HL-60/S4 (cell line): Measurements from ENCODE around the gene CTSH.

Experiments used
- in situ Hi-C: fragments of 300-500 bp; cut with MboI; formaldehyde crosslinking; loops from 2 replicates; pipeline ENCODE4 v1.14.3; 2022; ENCODE audit warnings: low sequenced_read_pairs

CTSH gene

DNA sequence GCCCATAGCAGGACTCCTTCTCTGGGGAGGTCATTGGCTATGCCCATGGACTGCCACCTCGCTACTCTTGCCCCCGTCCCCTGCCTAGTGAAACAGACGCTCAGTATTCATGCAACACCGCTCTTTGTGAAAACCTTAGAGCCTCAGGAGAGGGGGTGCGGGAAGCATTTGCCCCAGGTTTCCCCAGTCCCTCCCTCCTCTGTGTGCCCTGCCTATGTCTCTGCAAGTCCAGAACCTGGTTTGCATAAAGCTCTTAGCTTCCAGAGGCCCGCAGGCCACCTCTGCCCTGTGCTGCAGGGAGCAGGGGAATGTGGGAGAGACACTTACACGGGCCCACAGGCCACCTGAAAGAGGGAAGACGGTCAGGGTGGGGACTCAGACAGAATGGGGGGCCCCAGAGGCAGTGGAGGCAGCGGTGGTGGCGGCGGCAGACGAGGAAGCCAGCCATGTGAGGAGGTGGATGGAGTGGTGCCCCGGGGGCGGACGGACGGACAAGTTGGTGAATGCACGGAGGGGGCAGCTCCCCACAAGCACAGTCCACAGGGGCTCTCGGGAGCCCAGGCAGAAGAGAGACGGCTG lies 33.8 kb upstream of the CTSH start:
- in situ Hi-C loops, result no loop called here

GRCh38 chr15:78977591-78978347 lies 32.9 kb upstream of the CTSH start:
- in situ Hi-C loops, result no loop called here

- in situ Hi-C loops, result no loop called here
These were observed 32.3 kb upstream of the CTSH start for GRCh38 chr15:78977091-78977571.

- in situ Hi-C loops, result no loop called here
These were observed 31.8 kb upstream of the CTSH start for GRCh38 chr15:78976691-78977090.

DNA sequence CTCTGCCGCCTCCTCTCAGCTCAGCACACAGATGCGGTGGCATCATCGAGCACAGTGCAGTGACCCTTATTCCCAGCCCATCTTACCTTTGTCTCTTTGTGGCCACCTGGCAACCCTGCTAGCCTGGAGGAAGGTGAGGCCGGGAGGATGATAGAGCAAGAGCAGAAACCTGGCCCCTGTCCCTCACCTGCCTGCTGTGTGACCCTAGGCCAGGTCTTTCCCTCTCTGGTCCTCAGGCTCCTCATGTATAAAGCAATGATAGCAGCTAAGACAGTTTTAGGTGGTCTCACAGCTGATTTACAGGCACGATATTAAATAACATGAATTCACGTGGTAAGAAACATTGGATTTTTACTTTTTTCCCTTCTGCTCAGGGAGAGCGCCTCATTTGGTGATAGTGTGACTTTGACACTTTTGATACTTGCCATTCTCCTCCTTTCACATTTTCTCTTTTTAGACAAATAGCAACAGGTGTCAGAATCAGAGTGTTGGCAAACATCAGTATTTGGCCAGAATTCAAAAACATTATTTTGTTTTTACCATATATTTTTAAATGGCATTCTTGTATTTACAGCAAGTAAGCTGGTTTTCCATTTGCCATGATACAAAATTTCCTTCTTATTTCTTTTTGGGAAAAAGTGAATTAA lies 29.5 kb upstream of the CTSH start:
- in situ Hi-C loops, result no loop called here

GRCh38 chr15:78969687-78970349 lies 25.0 kb upstream of the CTSH start:
- in situ Hi-C loops, result no loop called here

DNA sequence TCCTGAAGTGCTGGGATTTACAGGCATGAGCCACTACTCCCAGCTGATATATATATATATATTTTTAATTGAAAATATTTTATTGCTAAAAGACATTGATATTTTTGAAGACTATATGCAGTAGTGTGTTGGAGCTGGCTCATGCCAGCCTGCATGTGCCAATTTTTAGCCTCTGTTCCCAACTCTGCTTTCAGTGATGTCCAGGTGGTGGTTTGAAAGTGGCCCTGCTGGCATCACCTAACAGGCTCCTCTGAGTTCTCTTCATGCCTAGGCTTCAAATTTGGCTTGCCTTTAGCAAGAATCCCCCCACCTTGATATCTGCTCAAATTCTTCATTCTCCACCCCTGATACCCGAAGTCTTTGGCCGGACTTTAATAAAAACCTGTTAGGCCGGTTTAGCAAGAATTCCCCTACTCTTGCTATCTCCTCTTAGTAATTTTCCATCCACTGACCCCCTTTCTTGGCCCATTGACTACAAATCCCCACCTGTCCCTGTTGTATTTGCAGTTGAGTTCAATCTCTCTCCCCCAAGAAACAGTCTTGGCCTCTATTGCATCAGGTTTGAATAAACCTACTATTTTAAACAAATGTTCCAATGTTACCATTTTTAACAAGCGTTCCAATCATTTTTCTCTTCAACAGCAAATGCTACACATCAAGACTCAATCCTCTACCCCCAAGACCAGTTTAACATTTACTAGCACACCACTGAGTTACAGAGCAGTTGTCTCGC lies 23.9 kb upstream of the CTSH start:
- in situ Hi-C loops, result no loop called here

GRCh38 chr15:78968114-78968513 lies 23.3 kb upstream of the CTSH start:
- in situ Hi-C loops, result no loop called here

DNA sequence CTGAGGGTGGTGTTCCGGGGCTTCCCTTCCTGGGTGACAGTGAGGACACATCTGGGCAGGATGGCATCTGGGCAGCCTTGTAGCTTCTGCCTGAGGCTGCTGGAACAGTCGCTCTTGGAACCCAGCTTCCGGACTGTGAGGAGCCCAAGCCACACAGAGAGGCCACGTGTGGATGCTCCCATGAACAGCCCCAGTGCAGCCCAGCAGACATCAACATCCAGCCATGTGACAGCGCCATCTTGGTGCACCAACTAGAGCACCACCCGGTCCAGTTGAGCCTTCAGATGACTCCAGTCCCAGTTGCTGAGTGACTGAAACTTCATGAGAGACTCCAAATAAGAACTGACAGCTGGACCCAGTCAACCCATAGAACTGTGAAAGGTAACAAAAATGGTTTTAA lies 15.5 kb upstream of the CTSH start:
- in situ Hi-C loops, result no loop called here

DNA sequence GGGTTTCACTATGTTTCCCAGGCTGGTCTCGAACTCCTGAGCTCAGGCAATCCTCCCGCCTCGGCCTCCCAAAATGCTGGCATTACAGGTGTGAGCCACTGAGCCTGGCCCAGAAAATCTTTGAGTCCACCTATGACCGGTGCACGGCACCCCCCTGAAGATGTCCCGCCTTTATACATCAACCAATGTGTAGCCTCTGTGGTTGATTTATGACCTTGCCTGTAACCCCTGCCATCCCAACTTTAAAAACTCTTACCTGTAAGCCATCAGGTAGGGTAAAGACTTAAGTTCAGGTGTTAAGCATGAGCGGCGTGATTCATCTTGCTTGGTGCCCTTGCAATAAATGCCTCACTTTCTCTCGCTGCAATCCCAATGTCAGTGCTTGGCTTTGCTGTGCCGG lies 14.5 kb upstream of the CTSH start:
- in situ Hi-C loops, result no loop called here

- in situ Hi-C loops, result no loop called here
These were observed 12.7 kb upstream of the CTSH start for GRCh38 chr15:78957416-78958093.

DNA sequence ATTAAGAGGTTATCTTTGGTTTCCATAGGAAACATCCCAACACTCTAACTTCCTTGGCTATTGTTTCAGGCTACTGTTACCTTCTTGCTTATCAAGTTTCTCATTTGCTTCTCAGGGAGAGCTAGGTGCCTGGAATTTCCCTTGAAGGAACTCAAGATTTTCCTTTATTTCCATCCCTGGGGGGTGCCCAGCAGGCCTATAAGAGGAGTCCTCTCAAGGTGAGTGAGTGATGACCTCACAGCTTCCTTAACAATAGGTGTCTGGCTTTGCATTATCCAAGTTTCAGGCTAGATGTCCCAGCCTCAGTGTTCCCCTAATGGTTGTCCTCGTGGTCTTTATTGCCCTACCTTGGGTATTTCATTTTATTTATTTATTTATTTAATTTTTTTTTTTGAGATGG lies 12.1 kb upstream of the CTSH start:
- in situ Hi-C loops, result no loop called here

DNA sequence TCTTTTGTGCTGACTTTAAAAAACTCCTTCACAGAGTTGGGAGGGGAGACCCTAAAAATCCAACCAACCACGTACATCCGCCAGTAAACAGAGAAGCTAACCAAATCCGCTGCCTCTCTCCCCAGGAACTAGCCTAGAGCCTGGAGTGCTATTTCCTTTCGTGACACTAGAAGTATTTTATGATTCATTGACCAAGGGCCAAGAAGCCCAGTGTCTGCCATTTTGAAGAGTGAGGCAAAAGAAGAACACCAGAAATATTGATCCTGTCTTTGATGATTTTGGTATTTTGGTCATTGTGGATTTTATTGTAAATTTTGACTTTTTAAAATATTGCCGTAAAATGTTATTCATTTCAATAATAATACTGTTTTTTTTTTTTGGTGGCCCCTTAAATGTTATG lies 10.5 kb upstream of the CTSH start:
- in situ Hi-C loops, result no loop called here

DNA sequence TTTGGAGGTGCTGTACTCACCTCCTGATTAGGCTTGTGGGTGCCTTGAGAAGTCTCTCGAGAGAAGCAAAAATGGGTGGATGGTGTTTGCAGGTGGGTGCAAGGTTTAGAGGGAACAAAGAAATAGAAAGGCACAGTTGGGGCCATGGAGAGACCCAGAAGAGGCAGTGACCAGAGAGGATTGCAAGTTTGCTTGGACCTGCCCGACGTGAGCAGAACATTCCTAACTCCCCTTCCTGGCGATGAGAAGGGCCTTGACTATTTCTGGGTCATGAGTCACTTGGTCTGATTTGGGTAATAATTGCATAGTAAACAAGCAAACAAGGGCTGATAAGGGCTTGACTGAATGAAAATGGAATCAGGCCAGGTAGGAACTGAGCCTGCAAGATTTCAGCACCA lies 7.0 kb upstream of the CTSH start:
- in situ Hi-C loops, result no loop called here

- in situ Hi-C loops, result no loop called here
These were observed 6.3 kb upstream of the CTSH start for GRCh38 chr15:78950902-78951840.

DNA sequence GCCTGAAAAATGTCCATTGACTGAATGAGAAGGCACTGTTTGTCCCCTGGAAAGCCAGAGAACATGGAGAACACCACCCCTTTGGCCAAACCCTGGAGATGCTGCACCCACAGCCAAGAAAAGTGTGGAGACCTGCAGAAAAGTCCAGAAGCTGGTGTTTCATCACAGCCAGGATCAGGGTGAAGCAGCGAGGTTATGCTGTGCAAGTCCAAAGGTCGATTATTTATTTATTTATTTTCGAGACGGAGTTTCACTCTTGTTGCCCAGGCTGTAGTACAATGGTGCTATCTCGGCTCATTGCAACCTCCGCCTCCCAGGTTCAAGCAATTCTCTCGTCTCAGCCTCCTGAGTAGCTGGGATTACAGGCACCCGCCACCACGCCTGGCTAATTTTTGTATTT lies 5.5 kb upstream of the CTSH start:
- in situ Hi-C loops, result no loop called here

GRCh38 chr15:78949461-78949860 lies 4.6 kb upstream of the CTSH start:
- in situ Hi-C loops, result no loop called here

GRCh38 chr15:78947506-78947905 lies 2.7 kb upstream of the CTSH start:
- in situ Hi-C loops, result no loop called here

- in situ Hi-C loops, result no loop called here
These were observed 1.6 kb upstream of the CTSH start for GRCh38 chr15:78946493-78946892.
